ENCODE results near the gene OSBPL5. TPM values are rescaled to one million over a fixed set of nuclear protein-coding genes. Genes with fewer than 3 reads are reported as not detected.

Gene OSBPL5
- total RNA-seq, 1 experiment from 2014 or later = 6.4 TPM

DNA sequence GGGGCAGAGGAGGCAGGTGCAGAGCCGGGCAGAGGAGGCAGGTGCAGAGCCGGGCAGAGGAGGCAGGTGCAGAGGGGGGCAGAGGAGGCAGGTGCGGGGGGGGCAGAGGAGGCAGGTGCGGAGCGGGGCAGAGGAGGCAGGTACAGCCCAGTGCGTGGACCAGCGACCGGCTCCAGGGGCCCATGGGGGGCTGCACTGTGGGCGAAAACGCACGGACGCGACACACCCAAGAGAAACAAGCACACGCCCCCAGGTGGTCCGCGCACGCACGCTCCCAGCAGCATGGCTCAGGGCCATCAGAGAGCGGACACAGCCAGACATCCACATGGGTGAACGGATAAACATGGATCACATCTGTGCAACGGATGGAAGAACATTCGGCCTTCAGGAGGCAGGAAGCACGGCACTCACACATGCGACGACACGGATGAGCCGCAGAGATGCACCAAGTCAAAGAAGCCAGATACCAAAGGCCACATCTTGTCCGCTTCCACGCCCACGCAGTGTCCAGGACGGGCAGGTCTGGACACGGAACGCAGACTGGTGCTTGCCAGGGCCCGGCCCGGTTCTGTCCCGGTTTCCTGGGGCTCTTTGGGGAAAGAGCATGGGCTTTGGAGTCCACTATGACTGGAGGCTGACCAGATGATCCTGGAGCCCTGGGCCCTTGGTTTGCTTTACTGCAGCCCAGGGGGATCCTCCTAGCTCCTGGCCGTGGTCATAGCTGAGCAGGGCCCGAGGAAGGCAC is 21.8 kb downstream of the OSBPL5 start:
- no TSS peak for BruUV-seq (replicated peaks)
- Histone ChIP-seq H3K4me2 (no peak overlapping the region), H3K9me2 (ENCODE audit: insufficient read depth) (no peaks in the 10 kb centered on the region), H2AFZ (no peak overlapping the region), H3K27me3 (ENCODE audit: insufficient read depth, low read depth) (no peaks in the 10 kb centered on the region), H3K36me3 (ENCODE audit: low read depth) (no peaks in the 10 kb centered on the region), H3K4me3 (no peak overlapping the region), H3K9me3 (ENCODE audit: insufficient read depth, low read depth) (no peaks in the 10 kb centered on the region), H4K20me1 (ENCODE audit: insufficient read depth) (no peaks in the 10 kb centered on the region), H3F3A (ENCODE audit: insufficient read depth, low read depth) (no peaks in the 10 kb centered on the region), H3K79me2 (ENCODE audit: low read depth) (no peaks in the 10 kb centered on the region), H3K27ac (no peak overlapping the region), H3K4me1 (replicated peaks; ENCODE audit: insufficient read depth) (no peaks in the 10 kb centered on the region)
- TF ChIP-seq EZH2 (IDR thresholded peaks at IDR 0.05; ENCODE audit: low read depth) = no peak
- TF ChIP-seq, protein P1, sequence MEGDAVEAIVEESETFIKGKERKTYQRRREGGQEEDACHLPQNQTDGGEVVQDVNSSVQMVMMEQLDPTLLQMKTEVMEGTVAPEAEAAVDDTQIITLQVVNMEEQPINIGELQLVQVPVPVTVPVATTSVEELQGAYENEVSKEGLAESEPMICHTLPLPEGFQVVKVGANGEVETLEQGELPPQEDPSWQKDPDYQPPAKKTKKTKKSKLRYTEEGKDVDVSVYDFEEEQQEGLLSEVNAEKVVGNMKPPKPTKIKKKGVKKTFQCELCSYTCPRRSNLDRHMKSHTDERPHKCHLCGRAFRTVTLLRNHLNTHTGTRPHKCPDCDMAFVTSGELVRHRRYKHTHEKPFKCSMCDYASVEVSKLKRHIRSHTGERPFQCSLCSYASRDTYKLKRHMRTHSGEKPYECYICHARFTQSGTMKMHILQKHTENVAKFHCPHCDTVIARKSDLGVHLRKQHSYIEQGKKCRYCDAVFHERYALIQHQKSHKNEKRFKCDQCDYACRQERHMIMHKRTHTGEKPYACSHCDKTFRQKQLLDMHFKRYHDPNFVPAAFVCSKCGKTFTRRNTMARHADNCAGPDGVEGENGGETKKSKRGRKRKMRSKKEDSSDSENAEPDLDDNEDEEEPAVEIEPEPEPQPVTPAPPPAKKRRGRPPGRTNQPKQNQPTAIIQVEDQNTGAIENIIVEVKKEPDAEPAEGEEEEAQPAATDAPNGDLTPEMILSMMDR (conservative IDR thresholded peaks at IDR 0.05) = no peak
- CTCF ChIA-PET = no interaction called here
- DNase-seq = no peak
- intact Hi-C loops (cut with micrococcal nuclease; ENCODE audit: unreplicated experiment) = no loop called here
- POLR2A ChIA-PET (ENCODE audit: unreplicated experiment) = no interaction called here

DNA sequence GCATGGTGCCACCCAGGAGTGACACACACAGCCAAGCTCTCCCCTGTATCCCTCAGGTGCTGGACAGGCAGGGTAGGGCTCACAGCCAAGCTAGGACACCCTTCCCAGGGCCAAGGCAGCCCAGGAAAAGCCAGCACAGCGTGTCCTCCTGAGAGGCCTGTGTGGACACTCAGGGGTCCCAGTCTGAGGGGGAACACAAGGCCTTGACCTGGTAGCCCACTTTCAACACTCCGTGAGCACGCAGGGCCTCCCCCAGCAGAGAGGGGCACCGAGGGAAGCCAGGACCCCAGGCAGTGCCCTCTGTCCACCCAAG is 24.9 kb downstream of the OSBPL5 start:
- H4K20me1 ChIP-seq (ENCODE audit: insufficient read depth) = no peaks in the 10 kb centered on the region
- H3K79me2 ChIP-seq (ENCODE audit: low read depth) = no peaks in the 10 kb centered on the region
- no peaks in the 10 kb centered on the region for H3K9me3 ChIP-seq (ENCODE audit: insufficient read depth, low read depth)
- no peaks in the 10 kb centered on the region for H3K27me3 ChIP-seq (ENCODE audit: insufficient read depth, low read depth)
- H2AFZ ChIP-seq = no peak overlapping the region
- intact Hi-C loops (cut with micrococcal nuclease; ENCODE audit: unreplicated experiment) = no loop called here
- H3F3A ChIP-seq (ENCODE audit: insufficient read depth, low read depth) = no peaks in the 10 kb centered on the region
- H3K4me3 ChIP-seq = no peak overlapping the region
- no peak for DNase-seq
- TF ChIP-seq, protein P1 (conservative IDR thresholded peaks at IDR 0.05) = no peak
- TF ChIP-seq EZH2 (IDR thresholded peaks at IDR 0.05; ENCODE audit: low read depth) = no peak
- H3K36me3 ChIP-seq (ENCODE audit: low read depth) = no peaks in the 10 kb centered on the region
- no peaks in the 10 kb centered on the region for H3K9me2 ChIP-seq (ENCODE audit: insufficient read depth)
- H3K4me2 ChIP-seq = no peak overlapping the region
- no TSS peak for BruUV-seq (replicated peaks)
- POLR2A ChIA-PET (ENCODE audit: unreplicated experiment) = no interaction called here
- no peaks in the 10 kb centered on the region for H3K4me1 ChIP-seq (replicated peaks; ENCODE audit: insufficient read depth)
- H3K27ac ChIP-seq = no peak overlapping the region
- CTCF ChIA-PET = no interaction called here

DNA sequence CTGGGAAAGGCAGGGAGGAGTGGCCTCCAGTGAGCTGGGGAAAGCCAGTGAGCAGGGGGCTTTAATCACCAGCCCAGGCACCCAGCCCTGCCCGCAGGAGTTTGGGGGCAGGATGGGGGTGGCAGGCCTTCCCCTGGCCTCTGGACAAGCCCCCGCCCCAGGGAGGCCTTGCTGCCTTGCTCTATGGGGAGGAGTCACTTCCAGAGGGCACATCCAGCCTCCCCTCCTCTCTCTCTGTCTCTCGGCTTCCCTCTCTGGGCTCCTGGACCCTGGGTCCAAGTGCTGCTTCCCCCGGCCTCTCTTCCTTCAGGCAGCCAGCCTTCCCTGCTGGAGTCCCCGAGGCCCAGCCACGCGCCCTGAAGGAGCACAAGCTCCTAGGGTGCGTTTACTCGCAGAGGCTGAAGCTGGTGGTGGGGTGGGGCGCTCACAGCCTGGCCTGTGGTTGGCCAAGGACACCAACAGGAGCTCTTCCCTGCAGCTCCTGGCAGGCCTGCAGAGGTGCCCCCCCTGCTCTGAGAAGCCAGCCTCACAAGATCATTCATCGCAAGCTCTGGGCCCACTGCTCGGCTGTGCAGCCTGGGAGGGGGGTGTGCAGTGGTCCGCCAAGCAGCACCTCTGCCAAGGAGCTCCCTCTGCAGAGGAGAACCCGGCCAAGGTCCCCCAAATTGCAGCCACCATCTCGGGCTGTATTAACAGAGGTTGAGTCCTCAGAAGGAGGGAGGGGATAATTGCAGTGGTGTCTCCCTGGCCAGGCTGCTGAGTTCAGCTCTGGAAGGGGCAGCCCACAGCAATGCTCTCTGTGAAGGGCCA is 25.4 kb downstream of the OSBPL5 start:
- ChIA-PET CTCF (no interaction called here), POLR2A (ENCODE audit: unreplicated experiment) (no interaction called here)
- no TSS peak for BruUV-seq (replicated peaks)

More for the DNA sequence above, 25.4 kb downstream of the OSBPL5 start:
- intact Hi-C loops (cut with micrococcal nuclease; ENCODE audit: unreplicated experiment) = no loop called here
- H3K4me3 ChIP-seq = no peak overlapping the region
- no peaks in the 10 kb centered on the region for H3K9me3 ChIP-seq (ENCODE audit: insufficient read depth, low read depth)
- no peaks in the 10 kb centered on the region for H3F3A ChIP-seq (ENCODE audit: insufficient read depth, low read depth)
- DNase-seq = no peak
- no peaks in the 10 kb centered on the region for H3K9me2 ChIP-seq (ENCODE audit: insufficient read depth)
- no peak overlapping the region for H3K4me2 ChIP-seq
- no peaks in the 10 kb centered on the region for H3K27me3 ChIP-seq (ENCODE audit: insufficient read depth, low read depth)
- H4K20me1 ChIP-seq (ENCODE audit: insufficient read depth) = no peaks in the 10 kb centered on the region
- H2AFZ ChIP-seq = no peak overlapping the region
- H3K36me3 ChIP-seq (ENCODE audit: low read depth) = no peaks in the 10 kb centered on the region
- TF ChIP-seq, protein P1 (conservative IDR thresholded peaks at IDR 0.05) = no peak
- no peaks in the 10 kb centered on the region for H3K4me1 ChIP-seq (replicated peaks; ENCODE audit: insufficient read depth)
- no peak overlapping the region for H3K27ac ChIP-seq
- no peaks in the 10 kb centered on the region for H3K79me2 ChIP-seq (ENCODE audit: low read depth)
